NT2/D1 (cell line): Measurements from ENCODE around the gene PAXX.

ENCODE experiments used
- SUZ12 ChIP-seq: IDR thresholded peaks from 2 replicates; pipeline ENCODE4 v1.6.1; 2011; ENCODE audit not compliant: insufficient read length, insufficient read depth; ENCODE audit errors: extremely low read depth
- YY1 ChIP-seq: IDR thresholded peaks from 2 replicates; pipeline ENCODE4 v1.6.1; 2011; ENCODE audit not compliant: insufficient read length, insufficient read depth
- ZNF274 ChIP-seq: IDR thresholded peaks from 2 replicates; pipeline ENCODE4 v1.6.1; 2011; ENCODE audit warnings: mild to moderate bottlenecking, low read depth, low read length

GRCh38 chr9:136972743-136973142, 19.5 kb upstream of the PAXX start:
- no peak for TF ChIP-seq ZNF274
- TF ChIP-seq YY1, result no peak
- no peak for TF ChIP-seq SUZ12
